Measurements from ENCODE around the gene DPF1.
"Not testable (repeated sequence)": the region's sequence is repeated elsewhere in the genome, so short reads cannot be mapped to it uniquely, and the experiment has no call there.

The DPF1 gene

DNA sequence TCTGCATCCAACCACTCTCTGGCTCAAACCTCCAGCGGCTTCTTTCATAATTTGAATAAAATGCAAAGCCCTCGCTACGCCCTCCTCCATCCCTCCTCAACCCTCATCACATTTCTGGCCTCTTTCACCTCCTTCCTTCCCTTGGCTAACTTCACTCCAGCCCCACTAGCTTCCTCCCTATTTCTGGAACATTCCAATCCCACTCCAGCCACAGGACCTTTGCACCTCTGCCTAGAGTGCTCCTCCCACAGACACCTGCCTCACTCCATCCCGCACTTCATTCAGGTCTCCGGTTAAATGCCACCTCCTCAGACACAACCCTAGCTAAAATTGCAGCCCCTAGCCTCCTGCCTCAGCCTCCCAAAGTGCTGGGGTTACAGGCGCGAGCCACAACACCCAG, 7.9 kb upstream of the DPF1 start:
- Histone ChIP-seq H3K4me3 (ENCODE audit: low read length in 2 of 2) (no peak overlapping the region), H3K4ac (ENCODE audit: low read length) (no peak overlapping the region), H3K27me3 (ENCODE audit: control insufficient read depth in 3 of 3, insufficient read depth in 3 of 3, low read depth in 1 of 3, low read length in 3 of 3) (peaks cover 0 to 11% (median 0%) of the 10 kb centered on the region in 3 experiments), H3K9me3 (replicated peaks in 1 of 2; ENCODE audit: control insufficient read depth in 2 of 2, insufficient read depth in 1 of 2, low read depth in 1 of 2, low read length in 2 of 2) (no peaks in the 10 kb centered on the region), H3K36me3 (replicated peaks in 1 of 2; ENCODE audit: control insufficient read depth in 2 of 2, insufficient read depth in 2 of 2, low read length in 2 of 2) (no peaks in the 10 kb centered on the region), H3K4me1 (ENCODE audit: control insufficient read depth in 2 of 2, insufficient read depth in 1 of 2, low read depth in 1 of 2, low read length in 2 of 2) (peaks cover 4 to 14% of the 10 kb centered on the region in 2 donors), H3K79me1 (ENCODE audit: low read depth, low read length) (peaks cover 2% of the 10 kb centered on the region), H3K14ac (ENCODE audit: low read length) (no peak overlapping the region), H3K18ac (ENCODE audit: low read length) (no peak overlapping the region), H2AFZ (ENCODE audit: low read length) (no peak overlapping the region), H3K9ac (ENCODE audit: low read depth, low read length, poor library complexity) (no peak overlapping the region), H2BK5ac (ENCODE audit: low read length) (no peak overlapping the region), H3K27ac (replicated peaks; ENCODE audit: low read length) (no peak overlapping the region), H3K4me2 (ENCODE audit: insufficient read depth, low read length, poor library complexity, severe bottlenecking) (no peak overlapping the region), H2AK5ac (ENCODE audit: low read depth, low read length) (no peak overlapping the region), H4K91ac (ENCODE audit: low read depth, low read length, poor library complexity) (no peak overlapping the region), H2BK15ac (ENCODE audit: low read length) (no peak overlapping the region), H2BK12ac (ENCODE audit: low read length) (no peak overlapping the region), H2BK120ac (ENCODE audit: low read depth, low read length) (no peak overlapping the region), H4K8ac (ENCODE audit: low read depth, low read length) (no peak overlapping the region), H3K23ac (ENCODE audit: low read depth, low read length, poor library complexity) (no peak overlapping the region)
- no peak for DNase-seq (ENCODE audit: low spot score)
- WGBS, 2 donors (ENCODE audit: extremely low coverage in 2 of 2, insufficient read length in 2 of 2, insufficient replicate concordance in 1 of 2), result 100% methylated on average over 2 of the region's 7 CpGs; no CpG with 5 or more reads in 1 of the 2 donors

DNA sequence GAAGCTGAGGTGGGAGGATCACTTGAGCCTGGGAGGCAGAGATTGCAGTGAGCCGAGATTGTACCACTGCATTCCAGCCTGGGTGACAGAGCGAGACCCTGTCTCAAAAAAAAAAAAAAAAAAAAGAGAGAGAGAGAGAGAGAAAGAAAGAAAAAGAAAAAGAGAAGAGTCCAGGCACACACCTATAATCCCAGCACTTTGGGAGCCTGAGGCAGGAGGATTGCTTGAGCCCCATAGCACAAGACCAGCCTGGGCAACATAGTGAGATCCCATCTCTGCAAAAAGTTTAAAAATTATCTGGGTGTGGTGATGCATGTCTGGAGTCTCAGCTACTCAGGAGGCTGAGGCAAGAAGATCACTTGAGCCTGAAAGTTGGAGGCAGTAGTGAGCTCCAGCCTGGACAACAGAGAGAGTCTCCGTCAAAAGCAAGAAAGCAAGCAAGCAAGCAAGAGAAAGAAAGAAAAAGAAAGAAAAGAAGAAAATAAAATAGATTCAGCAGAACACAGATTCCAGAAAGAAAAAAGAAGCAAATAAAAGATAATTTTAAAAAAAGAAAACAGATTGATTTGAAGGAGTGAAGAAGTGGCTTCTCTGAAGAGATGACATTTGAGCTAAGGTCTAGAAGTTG, 6.6 kb upstream of the DPF1 start:
- H3K4ac ChIP-seq (ENCODE audit: low read length); H4K8ac ChIP-seq (ENCODE audit: low read depth, low read length); H2BK12ac ChIP-seq (ENCODE audit: low read length); H2BK5ac ChIP-seq (ENCODE audit: low read length); H3K9ac ChIP-seq (ENCODE audit: low read depth, low read length, poor library complexity); H3K36me3 ChIP-seq (replicated peaks in 1 of 2; ENCODE audit: control insufficient read depth in 2 of 2, insufficient read depth in 2 of 2, low read length in 2 of 2); H2AFZ ChIP-seq (ENCODE audit: low read length); H3K4me2 ChIP-seq (ENCODE audit: insufficient read depth, low read length, poor library complexity, severe bottlenecking); H3K14ac ChIP-seq (ENCODE audit: low read length); DNase-seq (ENCODE audit: low spot score); H3K4me3 ChIP-seq (ENCODE audit: low read length in 2 of 2); H3K18ac ChIP-seq (ENCODE audit: low read length); H3K79me1 ChIP-seq (ENCODE audit: low read depth, low read length); H4K91ac ChIP-seq (ENCODE audit: low read depth, low read length, poor library complexity); H3K23ac ChIP-seq (ENCODE audit: low read depth, low read length, poor library complexity); H2BK15ac ChIP-seq (ENCODE audit: low read length); H2AK5ac ChIP-seq (ENCODE audit: low read depth, low read length); H3K9me3 ChIP-seq (replicated peaks in 1 of 2; ENCODE audit: control insufficient read depth in 2 of 2, insufficient read depth in 1 of 2, low read depth in 1 of 2, low read length in 2 of 2); H2BK120ac ChIP-seq (ENCODE audit: low read depth, low read length); H3K27ac ChIP-seq (replicated peaks; ENCODE audit: low read length): not testable (repeated sequence)
- WGBS, 2 donors (ENCODE audit: extremely low coverage in 2 of 2, insufficient read length in 2 of 2, insufficient replicate concordance in 1 of 2), result no CpG with 5 or more reads among the region's 3 CpGs
- peaks cover 0 to 16% (median 0%) of the 10 kb centered on the region in 3 experiments for H3K27me3 ChIP-seq (ENCODE audit: control insufficient read depth in 3 of 3, insufficient read depth in 3 of 3, low read depth in 1 of 3, low read length in 3 of 3)
- peaks cover 7 to 18% of the 10 kb centered on the region in 2 donors for H3K4me1 ChIP-seq (ENCODE audit: control insufficient read depth in 2 of 2, insufficient read depth in 1 of 2, low read depth in 1 of 2, low read length in 2 of 2)

GRCh38 chr19:38229585-38230073, 5.6 kb upstream of the DPF1 start:
- peaks cover 6% of the 10 kb centered on the region for H3K79me1 ChIP-seq (ENCODE audit: low read depth, low read length)
- H4K8ac ChIP-seq (ENCODE audit: low read depth, low read length), result no peak overlapping the region
- DNase-seq (ENCODE audit: low spot score), result peak; percentile 75
- H4K91ac ChIP-seq (ENCODE audit: low read depth, low read length, poor library complexity), result no peak overlapping the region
- H3K9ac ChIP-seq (ENCODE audit: low read depth, low read length, poor library complexity), result no peak overlapping the region
- H3K27me3 ChIP-seq (ENCODE audit: control insufficient read depth in 3 of 3, insufficient read depth in 3 of 3, low read depth in 1 of 3, low read length in 3 of 3), result peaks cover 0 to 16% (median 0%) of the 10 kb centered on the region in 3 experiments
- H2BK12ac ChIP-seq (ENCODE audit: low read length), result no peak overlapping the region
- peak overlapping the region; percentile 88 for H2AFZ ChIP-seq (ENCODE audit: low read length)
- no peak overlapping the region for H3K14ac ChIP-seq (ENCODE audit: low read length)
- peaks cover 7 to 18% of the 10 kb centered on the region in 2 donors for H3K4me1 ChIP-seq (ENCODE audit: control insufficient read depth in 2 of 2, insufficient read depth in 1 of 2, low read depth in 1 of 2, low read length in 2 of 2)
- H2BK120ac ChIP-seq (ENCODE audit: low read depth, low read length), result no peak overlapping the region
- no peak overlapping the region for H3K4ac ChIP-seq (ENCODE audit: low read length)
- no peak overlapping the region for H3K23ac ChIP-seq (ENCODE audit: low read depth, low read length, poor library complexity)
- no peak overlapping the region for H2BK15ac ChIP-seq (ENCODE audit: low read length)
- H2BK5ac ChIP-seq (ENCODE audit: low read length), result no peak overlapping the region
- H3K4me2 ChIP-seq (ENCODE audit: insufficient read depth, low read length, poor library complexity, severe bottlenecking), result peak overlapping the region; percentile 93
- no peak overlapping the region for H3K18ac ChIP-seq (ENCODE audit: low read length)
- H3K36me3 ChIP-seq (replicated peaks in 1 of 2; ENCODE audit: control insufficient read depth in 2 of 2, insufficient read depth in 2 of 2, low read length in 2 of 2), result no peaks in the 10 kb centered on the region
- H3K4me3 ChIP-seq (ENCODE audit: low read length in 2 of 2), result peak overlapping the region; percentile 80 to 82
- no peak overlapping the region for H3K27ac ChIP-seq (replicated peaks; ENCODE audit: low read length)
- no peak overlapping the region for H2AK5ac ChIP-seq (ENCODE audit: low read depth, low read length)
- H3K9me3 ChIP-seq (replicated peaks in 1 of 2; ENCODE audit: control insufficient read depth in 2 of 2, insufficient read depth in 1 of 2, low read depth in 1 of 2, low read length in 2 of 2), result no peaks in the 10 kb centered on the region
- no CpG with 5 or more reads among the region's 54 CpGs for WGBS, 2 donors (ENCODE audit: extremely low coverage in 2 of 2, insufficient read length in 2 of 2, insufficient replicate concordance in 1 of 2)

GRCh38 chr19:38228491-38229439, 4.7 kb upstream of the DPF1 start:
- no peak overlapping the region for H2BK12ac ChIP-seq (ENCODE audit: low read length)
- DNase-seq (ENCODE audit: low spot score), result no peak
- peaks cover 8% of the 10 kb centered on the region for H3K79me1 ChIP-seq (ENCODE audit: low read depth, low read length)
- no peak overlapping the region for H3K27ac ChIP-seq (replicated peaks; ENCODE audit: low read length)
- H3K36me3 ChIP-seq (replicated peaks in 1 of 2; ENCODE audit: control insufficient read depth in 2 of 2, insufficient read depth in 2 of 2, low read length in 2 of 2), result no peaks in the 10 kb centered on the region
- H3K23ac ChIP-seq (ENCODE audit: low read depth, low read length, poor library complexity), result no peak overlapping the region
- peaks cover 0 to 1% of the 10 kb centered on the region in 2 donors for H3K9me3 ChIP-seq (replicated peaks in 1 of 2; ENCODE audit: control insufficient read depth in 2 of 2, insufficient read depth in 1 of 2, low read depth in 1 of 2, low read length in 2 of 2)
- no peak overlapping the region for H2AK5ac ChIP-seq (ENCODE audit: low read depth, low read length)
- peak overlapping the region; percentile 70 for H3K9ac ChIP-seq (ENCODE audit: low read depth, low read length, poor library complexity)
- WGBS, 2 donors (ENCODE audit: extremely low coverage in 2 of 2, insufficient read length in 2 of 2, insufficient replicate concordance in 1 of 2), result no CpG with 5 or more reads among the region's 80 CpGs
- peaks cover 9 to 19% of the 10 kb centered on the region in 2 donors for H3K4me1 ChIP-seq (ENCODE audit: control insufficient read depth in 2 of 2, insufficient read depth in 1 of 2, low read depth in 1 of 2, low read length in 2 of 2)
- H4K91ac ChIP-seq (ENCODE audit: low read depth, low read length, poor library complexity), result no peak overlapping the region
- H3K27me3 ChIP-seq (ENCODE audit: control insufficient read depth in 3 of 3, insufficient read depth in 3 of 3, low read depth in 1 of 3, low read length in 3 of 3), result peaks cover 0 to 18% (median 0%) of the 10 kb centered on the region in 3 experiments
- H3K4me3 ChIP-seq (ENCODE audit: low read length in 2 of 2), result peak overlapping the region; percentile 80 to 82
- H3K14ac ChIP-seq (ENCODE audit: low read length), result peak overlapping the region; percentile 21
- peak overlapping the region; percentile 93 for H3K4me2 ChIP-seq (ENCODE audit: insufficient read depth, low read length, poor library complexity, severe bottlenecking)
- peak overlapping the region; percentile 66 for H2AFZ ChIP-seq (ENCODE audit: low read length)
- no peak overlapping the region for H2BK5ac ChIP-seq (ENCODE audit: low read length)
- peak overlapping the region; percentile 91 for H3K18ac ChIP-seq (ENCODE audit: low read length)
- peak overlapping the region; percentile 61 for H2BK120ac ChIP-seq (ENCODE audit: low read depth, low read length)
- no peak overlapping the region for H3K4ac ChIP-seq (ENCODE audit: low read length)
- no peak overlapping the region for H2BK15ac ChIP-seq (ENCODE audit: low read length)
- H4K8ac ChIP-seq (ENCODE audit: low read depth, low read length), result no peak overlapping the region
